Stimulated activated memory B cell treated with anti-CD40 and anti-IgM and Interleukin-4, amounts not matched to agents 10 μg/mL and 1 μg/mL and 100 μg/mL, for 72 hours (primary cell): ENCODE results near the gene GAGE10.
"Not testable (repeated sequence)": the region's sequence is repeated elsewhere in the genome, so short reads cannot be mapped to it uniquely, and the experiment has no call there.

Experiments used
- ATAC-seq: fragments of 150-1000 bp; cut with Tn5 transposase; 2 replicates; pipeline ENCODE4 v1.10.0; 2021
- H3K27ac Mint-ChIP-seq: one replicate; pipeline ENCODE4 v1.8.0; 2022; ENCODE audit warnings: mild to moderate bottlenecking, mixed read lengths
- H3K27me3 Mint-ChIP-seq: one replicate; pipeline ENCODE4 v1.8.0; 2022; ENCODE audit warnings: mixed read lengths
- H3K36me3 Mint-ChIP-seq: one replicate; pipeline ENCODE4 v1.8.0; 2022; ENCODE audit warnings: mixed read lengths
- H3K4me1 Mint-ChIP-seq: one replicate; pipeline ENCODE4 v1.8.0; 2022; ENCODE audit warnings: mixed read lengths
- H3K4me3 Mint-ChIP-seq: one replicate; pipeline ENCODE4 v1.8.0; 2022; ENCODE audit warnings: mild to moderate bottlenecking, moderate library complexity, mixed read lengths
- H3K9me3 Mint-ChIP-seq: one replicate; pipeline ENCODE4 v1.8.0; 2022; ENCODE audit warnings: mixed read lengths

Gene GAGE10

GRCh38 chrX:49331841-49332240, 28.4 kb downstream of the GAGE10 start:
- not testable (repeated sequence) for H3K27ac Mint-ChIP-seq, H3K4me3 Mint-ChIP-seq, ATAC-seq, H3K36me3 Mint-ChIP-seq, H3K27me3 Mint-ChIP-seq, H3K4me1 Mint-ChIP-seq, H3K9me3 Mint-ChIP-seq

DNA sequence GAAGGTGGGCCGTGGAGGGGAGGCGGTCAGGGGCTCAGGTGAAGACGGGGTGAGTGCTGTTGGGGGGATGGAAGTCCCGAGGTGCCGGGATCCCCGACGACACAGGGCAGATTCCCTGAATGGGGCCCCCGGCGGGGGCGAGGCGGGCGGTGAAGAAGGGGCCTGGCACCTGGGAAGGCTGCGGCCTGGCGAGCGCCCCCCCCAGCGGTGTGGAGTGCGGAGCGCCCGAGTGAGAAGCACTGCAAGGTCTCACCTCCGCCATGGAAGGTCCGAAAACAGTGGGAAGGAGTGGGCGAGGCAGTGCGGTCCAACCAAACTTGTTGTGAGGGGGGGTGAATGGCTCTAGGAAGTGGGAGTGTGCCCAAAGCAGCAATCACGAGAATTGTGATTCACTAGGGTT, 38.0 kb downstream of the GAGE10 start:
- H3K27me3 Mint-ChIP-seq, H3K9me3 Mint-ChIP-seq, ATAC-seq, H3K27ac Mint-ChIP-seq, H3K4me3 Mint-ChIP-seq, H3K36me3 Mint-ChIP-seq, H3K4me1 Mint-ChIP-seq: not testable (repeated sequence)

DNA sequence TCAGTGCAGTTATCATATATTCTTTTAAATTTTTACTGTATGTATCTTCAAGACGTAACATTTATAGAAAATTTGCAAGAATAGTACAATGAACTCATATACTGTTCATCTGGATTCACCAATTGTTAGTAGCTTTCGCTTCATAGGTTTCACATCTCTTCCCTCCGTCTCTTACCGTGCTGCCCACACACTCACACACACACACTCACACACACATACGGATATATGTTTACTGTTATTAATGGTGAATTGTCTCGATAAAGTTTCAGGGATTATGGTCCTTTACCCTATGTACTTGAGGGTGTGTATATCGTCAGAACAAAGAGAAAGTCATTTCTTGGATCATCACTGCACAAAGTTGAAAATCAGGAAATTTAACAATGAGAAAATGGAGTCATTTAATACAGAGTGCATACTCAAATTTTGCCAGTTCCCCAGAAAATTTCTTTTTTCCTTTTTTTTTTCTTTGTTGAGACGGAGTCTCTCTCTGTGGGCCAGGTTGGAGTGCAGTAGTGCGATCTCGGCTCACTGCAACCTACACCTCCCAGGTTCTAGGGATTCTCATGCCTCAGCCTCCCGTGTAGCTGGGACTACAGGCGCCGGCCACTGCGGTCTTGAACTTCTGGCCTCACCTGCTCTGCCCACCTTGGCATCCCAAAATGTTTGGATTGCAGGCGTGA, 41.2 kb downstream of the GAGE10 start:
- H3K9me3 Mint-ChIP-seq, H3K36me3 Mint-ChIP-seq, H3K27ac Mint-ChIP-seq, H3K4me3 Mint-ChIP-seq, ATAC-seq, H3K4me1 Mint-ChIP-seq, H3K27me3 Mint-ChIP-seq: not testable (repeated sequence)

DNA sequence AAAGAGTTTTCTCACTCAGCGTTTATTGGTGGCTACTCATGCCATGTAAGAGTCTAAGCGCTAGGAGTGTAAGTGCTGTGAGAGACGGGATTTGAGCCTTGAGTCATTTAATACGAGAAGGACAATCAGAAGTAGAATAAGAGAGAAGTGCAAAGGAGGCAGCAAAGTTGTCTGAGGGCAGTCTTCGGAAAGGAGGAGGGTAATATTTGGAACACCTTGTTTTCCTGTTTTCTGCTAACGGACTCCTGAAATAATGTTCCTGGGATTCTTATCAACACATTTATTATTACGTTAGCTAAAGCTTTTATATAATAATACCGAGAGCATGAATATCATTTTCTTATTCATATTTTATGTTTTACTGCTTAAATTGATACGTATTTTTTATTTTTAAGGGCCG, 42.0 kb downstream of the GAGE10 start:
- H3K27ac Mint-ChIP-seq: not testable (repeated sequence)

DNA sequence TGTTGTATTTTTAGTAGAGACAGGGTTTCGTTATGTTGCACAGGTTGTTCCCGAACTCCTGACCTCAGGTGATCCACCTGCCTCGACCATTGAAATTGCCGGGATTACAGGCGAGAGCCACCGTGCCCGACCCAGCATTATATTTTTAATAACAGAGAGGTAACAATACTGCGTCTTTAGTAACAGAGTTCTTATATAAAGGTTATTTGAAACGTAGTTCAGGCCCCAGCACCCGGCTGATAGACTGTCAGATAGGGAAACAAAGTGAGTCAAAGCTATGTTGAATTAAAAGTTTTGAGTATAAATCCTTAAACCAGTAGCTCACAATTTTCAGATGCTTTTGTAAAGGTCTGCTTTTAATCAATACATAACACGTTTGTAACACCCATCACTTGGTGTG, 42.7 kb downstream of the GAGE10 start:
- H3K27ac Mint-ChIP-seq, H3K4me1 Mint-ChIP-seq, H3K4me3 Mint-ChIP-seq: not testable (repeated sequence)

More for the DNA sequence above, 42.0 kb downstream of the GAGE10 start:
- H3K4me3 Mint-ChIP-seq, H3K9me3 Mint-ChIP-seq, H3K36me3 Mint-ChIP-seq, H3K27me3 Mint-ChIP-seq, ATAC-seq, H3K4me1 Mint-ChIP-seq: not testable (repeated sequence)

More for the DNA sequence above, 42.7 kb downstream of the GAGE10 start:
- not testable (repeated sequence) for H3K36me3 Mint-ChIP-seq, H3K27me3 Mint-ChIP-seq, ATAC-seq, H3K9me3 Mint-ChIP-seq
